DOHH2 (cell line): Measurements from ENCODE around the gene TM4SF5.
A peak's percentile ranks its signal among the peaks of the same experiment; 100 is the strongest.

Experiments used
- H3F3A ChIP-seq: fragments of 200-600 bp; sonication (generic), shearing (Covaris generic); 2 replicates; pipeline ENCODE4 v1.6.0; 2016; ENCODE audit warnings: antibody characterized with exemption, mild to moderate bottlenecking; ENCODE audit not compliant: control insufficient read depth, insufficient read depth
- H3K27ac ChIP-seq: fragments of 200-600 bp; sonication (generic); 2 replicates; pipeline ENCODE4 v1.5.1; 2014; ENCODE audit warnings: low read depth, mild to moderate bottlenecking, low read length, moderate library complexity
- H3K27me3 ChIP-seq: fragments of 200-600 bp; sonication (generic); 2 replicates; pipeline ENCODE4 v1.6.1; 2014; ENCODE audit warnings: mild to moderate bottlenecking, low read length, mixed read lengths; ENCODE audit not compliant: control insufficient read depth
- H3K36me3 ChIP-seq: fragments of 200-600 bp; sonication (generic); 2 replicates; pipeline ENCODE4 v1.6.1; 2014; ENCODE audit warnings: mild to moderate bottlenecking, low read length, moderate library complexity, mixed read lengths; ENCODE audit not compliant: control insufficient read depth
- H3K4me1 ChIP-seq: fragments of 200-600 bp; sonication (generic); 2 replicates; pipeline ENCODE4 v1.6.1; 2014; ENCODE audit warnings: mild to moderate bottlenecking, low read length, mixed read lengths; ENCODE audit not compliant: control insufficient read depth
- H3K4me2 ChIP-seq: fragments of 200-600 bp; sonication (generic); 2 replicates; pipeline ENCODE4 v1.6.0; 2014; ENCODE audit warnings: mild to moderate bottlenecking, low read length, moderate library complexity
- H3K4me3 ChIP-seq: fragments of 200-600 bp; sonication (generic); 2 replicates; pipeline ENCODE4 v1.5.1; 2014; ENCODE audit warnings: mild to moderate bottlenecking, low read length, mixed read lengths
- H3K79me2 ChIP-seq: fragments of 200-600 bp; sonication (generic); 2 replicates; pipeline ENCODE4 v1.6.1; 2014; ENCODE audit warnings: mild to moderate bottlenecking, low read length, mixed read lengths; ENCODE audit not compliant: control insufficient read depth
- H3K9me2 ChIP-seq: fragments of 200-600 bp; sonication (generic); replicated peaks from 2 replicates; pipeline ENCODE4 v1.6.1; 2014; ENCODE audit warnings: mild to moderate bottlenecking, low read length, mixed read lengths; ENCODE audit not compliant: control insufficient read depth
- H3K9me3 ChIP-seq: fragments of 200-600 bp; sonication (generic); 2 replicates; pipeline ENCODE4 v1.6.1; 2014; ENCODE audit warnings: antibody characterized with exemption, low read length, mixed read lengths; ENCODE audit not compliant: control insufficient read depth, insufficient read depth
- H4K20me1 ChIP-seq: fragments of 200-600 bp; sonication (generic); 2 replicates; pipeline ENCODE4 v1.6.0; 2014; ENCODE audit warnings: low read depth, mild to moderate bottlenecking, antibody characterized with exemption, low read length, moderate library complexity; ENCODE audit not compliant: control insufficient read depth, insufficient read depth
- EZH2phosphoT487 ChIP-seq: fragments of 200-600 bp; sonication (generic); IDR thresholded peaks from 2 replicates; pipeline ENCODE4 v1.6.1; 2017; ENCODE audit warnings: borderline replicate concordance, mild to moderate bottlenecking, antibody characterized with exemption, low read length, moderate library complexity, mixed read lengths
- TF ChIP-seq, protein P1 (sequence below): fragments of 200-600 bp; sonication (generic); IDR thresholded peaks from one replicate; pipeline ENCODE4 v1.5.1; 2014; ENCODE audit warnings: antibody characterized with exemption, mild to moderate bottlenecking, low read depth, low read length; ENCODE audit not compliant: poor library complexity, severe bottlenecking

TM4SF5 gene

DNA sequence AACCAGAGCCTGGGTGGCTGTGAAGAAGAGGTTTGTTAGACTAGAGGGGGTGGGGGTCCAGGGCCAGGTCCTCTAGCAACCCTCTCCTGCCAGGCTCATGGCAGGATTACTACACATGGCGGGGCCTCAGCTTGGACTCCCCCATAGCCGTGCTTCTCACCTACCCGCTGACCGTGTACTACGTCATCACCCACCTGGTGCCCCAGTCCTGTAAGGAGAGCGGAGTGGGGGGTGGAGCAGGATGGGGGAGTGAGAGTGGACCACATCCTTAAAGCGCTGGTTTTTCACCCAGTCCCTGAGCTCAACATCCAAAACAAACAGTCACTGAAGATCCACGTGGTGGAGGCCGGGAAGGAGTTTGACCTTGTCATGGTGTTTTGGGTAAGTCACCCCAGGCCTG is 27.8 kb upstream of the TM4SF5 start:
- Histone ChIP-seq H3F3A (no peaks in the 10 kb centered on the region), H3K4me2 (no peak overlapping the region), H3K4me1 (peaks cover 24% of the 10 kb centered on the region), H3K4me3 (no peak overlapping the region), H3K9me2 (no peaks in the 10 kb centered on the region), H3K27ac (no peak overlapping the region), H3K79me2 (no peaks in the 10 kb centered on the region), H3K9me3 (no peaks in the 10 kb centered on the region), H3K27me3 (peaks cover 36% of the 10 kb centered on the region), H4K20me1 (no peaks in the 10 kb centered on the region; the same call in 1 of the 2 replicates), H3K36me3 (no peaks in the 10 kb centered on the region)
- TF ChIP-seq EZH2phosphoT487 = no peak
- TF ChIP-seq, protein P1, sequence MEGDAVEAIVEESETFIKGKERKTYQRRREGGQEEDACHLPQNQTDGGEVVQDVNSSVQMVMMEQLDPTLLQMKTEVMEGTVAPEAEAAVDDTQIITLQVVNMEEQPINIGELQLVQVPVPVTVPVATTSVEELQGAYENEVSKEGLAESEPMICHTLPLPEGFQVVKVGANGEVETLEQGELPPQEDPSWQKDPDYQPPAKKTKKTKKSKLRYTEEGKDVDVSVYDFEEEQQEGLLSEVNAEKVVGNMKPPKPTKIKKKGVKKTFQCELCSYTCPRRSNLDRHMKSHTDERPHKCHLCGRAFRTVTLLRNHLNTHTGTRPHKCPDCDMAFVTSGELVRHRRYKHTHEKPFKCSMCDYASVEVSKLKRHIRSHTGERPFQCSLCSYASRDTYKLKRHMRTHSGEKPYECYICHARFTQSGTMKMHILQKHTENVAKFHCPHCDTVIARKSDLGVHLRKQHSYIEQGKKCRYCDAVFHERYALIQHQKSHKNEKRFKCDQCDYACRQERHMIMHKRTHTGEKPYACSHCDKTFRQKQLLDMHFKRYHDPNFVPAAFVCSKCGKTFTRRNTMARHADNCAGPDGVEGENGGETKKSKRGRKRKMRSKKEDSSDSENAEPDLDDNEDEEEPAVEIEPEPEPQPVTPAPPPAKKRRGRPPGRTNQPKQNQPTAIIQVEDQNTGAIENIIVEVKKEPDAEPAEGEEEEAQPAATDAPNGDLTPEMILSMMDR = no peak

DNA sequence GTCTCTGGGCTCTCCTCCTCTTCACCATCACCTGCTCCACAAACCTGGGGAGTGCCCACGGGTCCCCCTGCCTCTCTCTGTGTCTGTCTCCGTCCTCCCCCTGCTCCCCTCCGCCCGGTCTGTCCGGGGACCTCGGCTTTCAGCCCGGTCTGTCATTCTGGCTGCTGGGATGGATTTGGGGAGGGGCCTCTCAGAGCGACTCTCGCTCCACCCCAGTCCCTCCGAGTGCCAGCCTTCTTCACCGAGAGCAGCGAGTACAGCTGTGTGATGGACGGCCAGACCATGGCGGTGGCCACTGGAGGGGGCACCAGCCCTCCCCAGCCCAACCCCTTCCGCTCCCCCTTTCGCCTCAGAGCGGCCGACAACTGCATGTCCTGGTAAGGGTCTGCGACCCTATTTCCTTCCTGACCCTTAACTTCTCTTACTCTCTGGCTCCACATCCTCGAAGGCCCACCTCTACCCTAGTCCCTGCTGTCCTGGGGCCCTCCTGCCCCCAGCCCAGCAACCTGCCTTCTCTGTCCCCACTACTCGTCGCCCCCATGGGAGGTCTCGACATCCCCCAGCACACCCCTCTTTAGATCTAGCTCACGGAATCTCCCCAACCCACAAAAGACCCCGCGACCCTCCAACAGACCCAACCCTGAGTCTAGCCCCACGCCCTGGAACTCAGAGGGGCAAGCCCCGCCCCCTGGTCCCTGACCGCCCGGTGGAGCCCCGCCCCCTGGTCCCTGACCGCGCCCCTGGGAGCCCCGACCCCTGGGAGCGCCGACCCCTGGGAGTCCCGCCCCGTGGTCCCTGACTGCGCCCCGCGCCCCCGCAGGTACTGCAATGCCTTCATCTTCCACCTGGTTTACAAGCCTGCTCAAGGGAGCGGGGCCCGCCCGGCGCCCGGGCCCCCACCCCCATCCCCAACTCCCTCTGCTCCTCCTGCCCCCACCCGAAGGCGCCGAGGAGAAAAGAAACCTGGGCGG is 26.4 kb upstream of the TM4SF5 start:
- no peak for TF ChIP-seq EZH2phosphoT487
- TF ChIP-seq, protein P1 = no peak
- no peaks in the 10 kb centered on the region for H3F3A ChIP-seq
- H3K4me3 ChIP-seq = no peak overlapping the region
- H3K4me1 ChIP-seq = peaks cover 13% of the 10 kb centered on the region
- no peaks in the 10 kb centered on the region for H3K36me3 ChIP-seq
- no peak overlapping the region for H3K4me2 ChIP-seq
- H4K20me1 ChIP-seq = no peaks in the 10 kb centered on the region; the same call in 1 of the 2 replicates
- H3K79me2 ChIP-seq = no peaks in the 10 kb centered on the region
- H3K9me2 ChIP-seq = no peaks in the 10 kb centered on the region
- H3K27ac ChIP-seq = no peak overlapping the region
- H3K27me3 ChIP-seq = peaks cover 23% of the 10 kb centered on the region
- H3K9me3 ChIP-seq = no peaks in the 10 kb centered on the region

DNA sequence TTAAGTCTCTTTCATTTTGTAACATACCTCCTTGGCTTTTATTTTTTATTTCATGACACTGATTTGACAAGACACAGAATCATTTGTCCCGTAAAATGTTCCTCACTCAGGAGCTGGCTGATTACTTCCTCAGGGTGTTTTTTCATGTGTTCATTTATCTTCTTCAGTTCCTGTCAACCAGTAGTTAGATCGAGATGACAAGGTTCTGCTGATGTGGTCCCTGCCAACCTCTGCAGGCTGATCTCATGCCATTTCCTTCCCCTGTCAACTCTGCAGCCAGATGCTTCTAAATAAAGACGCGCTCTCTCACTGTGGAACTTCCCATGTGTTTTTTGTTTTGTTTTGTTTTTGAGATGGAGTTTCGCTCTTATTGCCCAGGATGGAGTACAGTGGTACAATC is 23.8 kb upstream of the TM4SF5 start:
- no peaks in the 10 kb centered on the region for H3K79me2 ChIP-seq

More for the DNA sequence above, 23.8 kb upstream of the TM4SF5 start:
- H3K9me2 ChIP-seq = no peaks in the 10 kb centered on the region
- H3K27me3 ChIP-seq = peaks cover 16% of the 10 kb centered on the region
- H3F3A ChIP-seq = no peaks in the 10 kb centered on the region
- no peak overlapping the region for H3K4me3 ChIP-seq
- H3K4me2 ChIP-seq = peak overlapping the region; percentile 42
- peaks cover 11% of the 10 kb centered on the region for H3K4me1 ChIP-seq
- no peaks in the 10 kb centered on the region for H3K36me3 ChIP-seq
- no peaks in the 10 kb centered on the region for H3K9me3 ChIP-seq
- no peak overlapping the region for H3K27ac ChIP-seq
- no peaks in the 10 kb centered on the region for H4K20me1 ChIP-seq
- TF ChIP-seq, protein P1 = no peak
- TF ChIP-seq EZH2phosphoT487 = no peak
